Measurements from ENCODE around the gene B3GALT2. TPM values are rescaled to one million over a fixed set of nuclear protein-coding genes. Genes with fewer than 3 reads are reported as not detected.
A peak's percentile ranks its signal among the peaks of the same experiment; 100 is the strongest.
"Not testable (repeated sequence)": the region's sequence is repeated elsewhere in the genome, so short reads cannot be mapped to it uniquely, and the experiment has no call there.

The B3GALT2 gene
- total RNA-seq, 3 donors from 2014 or later (not counting 1 experiment from before 2014, with no cell fraction given): not detected

DNA sequence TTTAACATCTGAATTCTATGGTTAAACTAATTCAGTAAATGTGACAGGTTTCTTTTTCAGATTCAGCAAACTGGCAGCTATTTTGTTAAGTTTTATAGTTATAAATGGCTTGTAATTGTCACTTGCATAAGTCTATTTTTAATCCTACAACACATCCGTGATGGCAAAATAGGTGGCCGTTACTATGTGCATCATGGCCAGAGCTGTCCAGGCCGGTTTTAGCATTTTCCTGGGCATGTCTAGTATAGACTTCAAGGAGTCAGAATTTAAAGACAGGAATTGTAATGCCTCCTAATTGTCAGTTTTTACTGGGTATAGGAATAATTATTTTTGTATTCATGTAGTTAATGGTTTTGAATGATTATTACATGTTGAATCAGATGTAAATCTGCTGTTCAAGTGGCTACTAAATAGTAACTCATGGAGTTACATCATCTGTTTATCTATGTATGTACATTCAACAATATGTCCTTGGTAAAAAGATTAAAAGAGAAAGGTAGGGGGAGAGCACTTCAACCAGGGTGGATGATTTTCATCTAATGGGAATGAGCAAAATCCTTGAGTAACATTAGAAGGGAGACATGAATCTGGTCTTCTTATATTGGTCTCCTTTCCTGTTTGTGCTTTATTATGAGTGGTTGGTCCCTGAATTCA is 3.2 kb upstream of the B3GALT2 start:
- no peaks in the 10 kb centered on the region for H3K36me3 ChIP-seq (ENCODE audit: control insufficient read depth, insufficient read depth, low read length)
- no peak overlapping the region for H3K4me3 ChIP-seq (ENCODE audit: low read length)
- H3K27me3 Mint-ChIP-seq (ENCODE audit: low read depth in 2 of 2): no peaks in the 10 kb centered on the region
- intact Hi-C loops (cut with micrococcal nuclease): loop anchor here (10.0 kb wide), 1 partner anchor 565 kb away; no protein-coding TSS in a partner anchor
- peaks cover 3% of the 10 kb centered on the region for H3K4me1 ChIP-seq (ENCODE audit: control insufficient read depth, insufficient read depth, low read length)
- DNase-seq (no peak), ATAC-seq (no peak)
- H3K27ac Mint-ChIP-seq: peak overlapping the region in 1 of 2 donors; percentile 39
- 98% methylated on average over 3 of the region's 3 CpGs for WGBS (ENCODE audit: insufficient coverage)
- no peak overlapping the region for H3K4me3 Mint-ChIP-seq
- peaks cover 51 to 56% of the 10 kb centered on the region in 2 donors for H3K4me1 Mint-ChIP-seq
- H3K27ac ChIP-seq (ENCODE audit: low read length): no peak overlapping the region
- H3K27me3 ChIP-seq (ENCODE audit: control insufficient read depth, insufficient read depth, low read length): no peaks in the 10 kb centered on the region
- TF ChIP-seq, protein P1, sequence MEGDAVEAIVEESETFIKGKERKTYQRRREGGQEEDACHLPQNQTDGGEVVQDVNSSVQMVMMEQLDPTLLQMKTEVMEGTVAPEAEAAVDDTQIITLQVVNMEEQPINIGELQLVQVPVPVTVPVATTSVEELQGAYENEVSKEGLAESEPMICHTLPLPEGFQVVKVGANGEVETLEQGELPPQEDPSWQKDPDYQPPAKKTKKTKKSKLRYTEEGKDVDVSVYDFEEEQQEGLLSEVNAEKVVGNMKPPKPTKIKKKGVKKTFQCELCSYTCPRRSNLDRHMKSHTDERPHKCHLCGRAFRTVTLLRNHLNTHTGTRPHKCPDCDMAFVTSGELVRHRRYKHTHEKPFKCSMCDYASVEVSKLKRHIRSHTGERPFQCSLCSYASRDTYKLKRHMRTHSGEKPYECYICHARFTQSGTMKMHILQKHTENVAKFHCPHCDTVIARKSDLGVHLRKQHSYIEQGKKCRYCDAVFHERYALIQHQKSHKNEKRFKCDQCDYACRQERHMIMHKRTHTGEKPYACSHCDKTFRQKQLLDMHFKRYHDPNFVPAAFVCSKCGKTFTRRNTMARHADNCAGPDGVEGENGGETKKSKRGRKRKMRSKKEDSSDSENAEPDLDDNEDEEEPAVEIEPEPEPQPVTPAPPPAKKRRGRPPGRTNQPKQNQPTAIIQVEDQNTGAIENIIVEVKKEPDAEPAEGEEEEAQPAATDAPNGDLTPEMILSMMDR (IDR thresholded peaks at IDR 0.05): no peak
- H3K9me3 ChIP-seq (ENCODE audit: control insufficient read depth, insufficient read depth, low read length): no peaks in the 10 kb centered on the region
- no peaks in the 10 kb centered on the region for H3K9me3 Mint-ChIP-seq
- no peaks in the 10 kb centered on the region for H3K36me3 Mint-ChIP-seq

DNA sequence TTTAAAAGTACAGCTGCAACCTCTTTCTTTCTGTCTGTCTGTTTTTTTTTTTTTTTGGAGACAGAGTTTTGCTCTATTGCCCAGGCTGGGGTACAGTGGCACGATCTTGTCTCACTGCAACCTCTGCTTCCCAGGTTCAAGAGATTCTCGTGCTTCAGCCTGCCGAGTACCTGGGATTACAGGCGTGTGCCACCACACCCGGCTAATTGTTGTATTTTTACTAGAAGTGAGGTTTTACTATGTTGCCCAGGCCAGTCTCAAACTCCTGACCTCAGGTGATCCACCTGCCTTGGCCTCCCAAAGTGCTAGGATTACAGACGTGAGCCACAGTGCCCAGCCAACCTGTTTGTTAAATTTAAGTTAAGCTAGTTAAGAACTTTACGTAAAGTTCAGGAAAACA is 2.5 kb upstream of the B3GALT2 start:
- not testable (repeated sequence) for ATAC-seq; H3K27ac Mint-ChIP-seq; DNase-seq; H3K9me3 Mint-ChIP-seq; H3K36me3 ChIP-seq (ENCODE audit: control insufficient read depth, insufficient read depth, low read length); H3K36me3 Mint-ChIP-seq; H3K4me1 ChIP-seq (ENCODE audit: control insufficient read depth, insufficient read depth, low read length); H3K27me3 ChIP-seq (ENCODE audit: control insufficient read depth, insufficient read depth, low read length); H3K27me3 Mint-ChIP-seq (ENCODE audit: low read depth in 2 of 2); H3K4me3 ChIP-seq (ENCODE audit: low read length); H3K4me3 Mint-ChIP-seq; H3K27ac ChIP-seq (ENCODE audit: low read length); H3K9me3 ChIP-seq (ENCODE audit: control insufficient read depth, insufficient read depth, low read length)
- intact Hi-C loops (cut with micrococcal nuclease): loop anchor here (10.0 kb wide), 1 partner anchor 566 kb away; no protein-coding TSS in a partner anchor
- 96% methylated on average over 7 of the region's 7 CpGs for WGBS (ENCODE audit: insufficient coverage)
- H3K4me1 Mint-ChIP-seq: peaks cover 47 to 55% of the 10 kb centered on the region in 2 donors

DNA sequence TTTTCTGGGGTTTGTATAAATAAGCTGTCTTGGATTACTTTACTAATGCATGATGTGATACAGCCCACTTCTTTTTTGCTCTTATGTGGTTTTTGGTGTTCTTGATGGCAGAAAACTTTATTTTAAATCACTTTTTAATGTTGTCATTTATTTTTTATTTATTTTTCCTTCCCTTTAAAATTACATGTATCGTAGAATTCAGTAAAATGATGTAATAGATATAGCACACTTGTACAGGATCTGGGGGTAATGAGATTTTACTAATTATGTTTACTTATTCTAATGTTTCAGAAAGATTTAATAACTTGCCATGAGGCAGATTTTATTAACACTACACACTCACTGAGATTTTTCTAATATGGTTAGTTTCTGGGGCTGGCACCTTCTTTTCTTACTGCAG is 701 bp upstream of the B3GALT2 start:
- H3K36me3 ChIP-seq (ENCODE audit: control insufficient read depth, insufficient read depth, low read length): no peaks in the 10 kb centered on the region
- intact Hi-C loops (cut with micrococcal nuclease): loop anchor here (10.0 kb wide), 1 partner anchor 568 kb away; no protein-coding TSS in a partner anchor
- H3K27ac ChIP-seq (ENCODE audit: low read length): no peak overlapping the region
- no peaks in the 10 kb centered on the region for H3K36me3 Mint-ChIP-seq
- ATAC-seq (no peak), DNase-seq (no peak)
- no peaks in the 10 kb centered on the region for H3K27me3 ChIP-seq (ENCODE audit: control insufficient read depth, insufficient read depth, low read length)
- no peaks in the 10 kb centered on the region for H3K9me3 ChIP-seq (ENCODE audit: control insufficient read depth, insufficient read depth, low read length)
- peaks cover 42 to 53% of the 10 kb centered on the region in 2 donors for H3K4me1 Mint-ChIP-seq
- H3K9me3 Mint-ChIP-seq: no peaks in the 10 kb centered on the region
- no peak overlapping the region for H3K4me3 ChIP-seq (ENCODE audit: low read length)
- H3K27me3 Mint-ChIP-seq (ENCODE audit: low read depth in 2 of 2): no peaks in the 10 kb centered on the region
- no CpG with 5 or more reads among the region's 1 CpG for WGBS (ENCODE audit: insufficient coverage)
- H3K27ac Mint-ChIP-seq: peak overlapping the region; percentile 33 to 75
- H3K4me1 ChIP-seq (ENCODE audit: control insufficient read depth, insufficient read depth, low read length): peaks cover 3% of the 10 kb centered on the region
- H3K4me3 Mint-ChIP-seq: peak overlapping the region; percentile 17
- TF ChIP-seq, protein P1 (IDR thresholded peaks at IDR 0.05): no peak

DNA sequence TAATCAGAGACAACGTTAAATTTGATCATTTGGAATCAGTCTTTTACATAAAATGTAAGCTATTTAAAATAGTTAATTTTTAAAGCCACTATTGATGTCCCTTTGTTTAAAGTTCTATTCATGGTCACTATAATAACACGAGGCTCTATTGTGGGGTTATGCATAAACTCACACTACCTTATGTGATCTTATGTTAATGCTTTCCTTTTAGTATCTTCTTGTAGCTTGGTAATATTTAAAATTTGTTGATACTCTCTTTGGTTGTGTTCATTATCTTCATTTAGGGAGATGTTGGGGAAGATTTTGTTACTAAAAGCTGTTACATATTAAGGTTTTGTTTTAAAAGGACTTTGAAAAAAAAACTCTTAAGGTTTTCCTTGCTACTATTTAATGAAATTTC is 1.2 kb downstream of the B3GALT2 start:
- H3K27me3 ChIP-seq (ENCODE audit: control insufficient read depth, insufficient read depth, low read length): no peaks in the 10 kb centered on the region
- Mint-ChIP-seq H3K27ac (peak overlapping the region in 1 of 2 donors; percentile 75), H3K9me3 (no peaks in the 10 kb centered on the region), H3K27me3 (ENCODE audit: low read depth in 2 of 2) (no peaks in the 10 kb centered on the region), H3K4me1 (peaks cover 35 to 46% of the 10 kb centered on the region in 2 donors), H3K36me3 (no peaks in the 10 kb centered on the region), H3K4me3 (no peak overlapping the region)
- H3K4me1 ChIP-seq (ENCODE audit: control insufficient read depth, insufficient read depth, low read length): peaks cover 3% of the 10 kb centered on the region
- TF ChIP-seq, protein P1 (IDR thresholded peaks at IDR 0.05): no peak
- no peaks in the 10 kb centered on the region for H3K9me3 ChIP-seq (ENCODE audit: control insufficient read depth, insufficient read depth, low read length)
- WGBS (ENCODE audit: insufficient coverage): no CpG with 5 or more reads among the region's 2 CpGs
- H3K27ac ChIP-seq (ENCODE audit: low read length): no peak overlapping the region
- ATAC-seq (no peak), DNase-seq (no peak)
- H3K36me3 ChIP-seq (ENCODE audit: control insufficient read depth, insufficient read depth, low read length): no peaks in the 10 kb centered on the region
- peak overlapping the region; percentile 18 for H3K4me3 ChIP-seq (ENCODE audit: low read length)
- intact Hi-C loops (cut with micrococcal nuclease): loop anchor here (10.0 kb wide), 1 partner anchor 570 kb away; no protein-coding TSS in a partner anchor

Data from natural killer cell (primary cell).